ENCODE measurements around the gene RITA1.

Gene RITA1

DNA sequence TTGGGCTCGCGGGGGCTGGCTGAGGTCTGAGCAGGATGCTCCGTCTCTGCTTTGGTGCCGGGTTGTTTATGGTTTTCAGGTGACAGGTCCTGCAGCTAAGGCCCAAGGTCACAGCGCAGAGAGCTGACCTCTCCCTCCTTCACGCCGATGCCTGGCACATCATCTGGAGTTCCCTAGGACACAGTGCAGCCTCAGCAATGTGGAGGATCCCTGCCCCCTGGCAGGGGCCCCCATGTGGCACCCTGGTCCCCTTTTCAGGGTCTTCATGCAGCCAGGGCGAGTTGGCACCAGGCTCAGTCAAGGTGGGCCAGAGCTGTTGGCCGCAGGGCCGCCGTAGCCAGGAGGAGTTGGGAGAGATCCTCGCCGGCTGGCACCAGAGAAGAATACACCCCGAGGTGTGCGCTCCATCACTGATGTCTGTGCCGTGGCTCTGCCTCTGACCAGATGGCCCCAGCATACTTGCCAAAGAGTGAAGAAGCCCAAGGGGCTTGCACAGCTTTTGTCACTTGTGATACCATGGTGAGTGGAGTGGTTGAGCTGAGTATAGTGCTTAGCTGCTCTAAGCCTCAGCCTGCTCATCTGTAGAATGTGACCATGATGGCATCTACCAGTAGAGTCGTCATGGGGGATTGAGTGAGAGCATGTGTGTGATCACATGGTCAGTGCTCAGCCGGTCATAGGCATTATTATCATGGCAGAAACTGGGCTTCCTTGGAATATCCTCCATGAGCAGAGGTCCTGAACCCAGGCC, 46.7 kb downstream of the RITA1 start:
- DNase-seq, result no peak

GRCh38 chr12:113232840-113233585, 47.5 kb downstream of the RITA1 start:
- DNase-seq, result peak; percentile 59

DNA sequence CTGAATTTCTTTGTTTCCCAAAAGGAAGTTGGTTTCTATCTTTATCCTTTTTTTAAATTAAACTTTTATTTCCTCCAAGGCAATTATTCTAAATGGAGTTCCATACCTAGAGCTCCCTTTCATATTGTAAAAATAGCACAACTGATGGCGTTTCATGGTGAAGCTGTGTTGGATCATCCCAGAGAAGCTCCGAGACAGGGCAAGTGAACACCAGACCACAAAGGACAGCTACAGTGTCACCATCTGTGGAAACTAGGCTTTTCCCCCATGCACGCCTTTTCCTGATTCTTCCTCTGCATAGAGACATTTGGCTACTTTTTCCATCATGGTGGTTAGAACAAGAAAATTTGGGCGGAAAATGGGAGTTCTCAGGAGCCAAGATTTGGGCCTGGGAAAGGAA, 48.4 kb downstream of the RITA1 start:
- DNase-seq, result no peak

- no peak for DNase-seq
These were observed 49.0 kb downstream of the RITA1 start for GRCh38 chr12:113234483-113234882.

DNA sequence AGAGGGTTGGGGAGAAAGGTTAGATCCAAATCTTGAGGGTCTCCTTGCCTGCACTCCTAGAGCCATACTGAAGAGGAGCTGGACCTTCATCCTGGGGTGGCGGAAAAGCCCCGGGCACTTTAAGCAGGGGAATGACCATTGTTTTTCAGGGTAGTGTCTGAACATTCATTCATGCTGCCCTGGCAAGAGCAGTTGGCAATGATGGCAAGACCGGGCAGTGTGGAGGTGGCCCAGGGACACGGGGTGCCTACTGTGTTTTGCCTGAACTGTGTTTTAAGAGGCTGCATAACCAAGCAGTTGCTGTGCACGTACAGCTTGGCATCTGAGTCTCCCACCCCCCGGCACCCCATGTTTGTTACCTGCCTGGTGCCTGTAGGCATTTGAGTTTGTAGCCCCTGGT, 50.5 kb downstream of the RITA1 start:
- no peak for DNase-seq

GRCh38 chr12:113236539-113237399, 51.2 kb downstream of the RITA1 start:
- DNase-seq, result no peak

- no peak for DNase-seq
These were observed 52.2 kb downstream of the RITA1 start for GRCh38 chr12:113237748-113238147.

- DNase-seq, result no peak
These were observed 52.8 kb downstream of the RITA1 start for GRCh38 chr12:113238309-113238708.

GRCh38 chr12:113239288-113239771, 53.8 kb downstream of the RITA1 start:
- no peak for DNase-seq

- DNase-seq, result no peak
These were observed 54.4 kb downstream of the RITA1 start for GRCh38 chr12:113239811-113240331.

GRCh38 chr12:113240395-113240794, 54.9 kb downstream of the RITA1 start:
- DNase-seq, result no peak

- peak; percentile 77 for DNase-seq
These were observed 55.9 kb downstream of the RITA1 start for GRCh38 chr12:113241191-113242025.
